ENCODE results near the gene PANK4.

The PANK4 gene

GRCh38 chr1:2498648-2499047 lies 27.7 kb downstream of the PANK4 start:
- H3K27ac Mint-ChIP-seq: no peak overlapping the region
- H3K4me3 Mint-ChIP-seq: no peak overlapping the region
- H3K27me3 Mint-ChIP-seq: no peaks in the 10 kb centered on the region
- H3K36me3 Mint-ChIP-seq (ENCODE audit: low read depth): no peaks in the 10 kb centered on the region
- H3K4me1 Mint-ChIP-seq (ENCODE audit: low read depth): peaks cover 22% of the 10 kb centered on the region
- no peak for DNase-seq
- H3K9me3 Mint-ChIP-seq: no peaks in the 10 kb centered on the region

GRCh38 chr1:2497891-2498290 lies 28.5 kb downstream of the PANK4 start:
- Mint-ChIP-seq H3K27ac (no peak overlapping the region), H3K4me3 (no peak overlapping the region), H3K36me3 (ENCODE audit: low read depth) (no peaks in the 10 kb centered on the region), H3K9me3 (no peaks in the 10 kb centered on the region), H3K27me3 (no peaks in the 10 kb centered on the region), H3K4me1 (ENCODE audit: low read depth) (peaks cover 29% of the 10 kb centered on the region)
- no peak for DNase-seq

GRCh38 chr1:2496746-2497145 lies 29.6 kb downstream of the PANK4 start:
- no peak for DNase-seq
- peaks cover 29% of the 10 kb centered on the region for H3K4me1 Mint-ChIP-seq (ENCODE audit: low read depth)
- no peaks in the 10 kb centered on the region for H3K36me3 Mint-ChIP-seq (ENCODE audit: low read depth)
- no peak overlapping the region for H3K27ac Mint-ChIP-seq
- H3K27me3 Mint-ChIP-seq: no peaks in the 10 kb centered on the region
- H3K9me3 Mint-ChIP-seq: no peaks in the 10 kb centered on the region
- no peak overlapping the region for H3K4me3 Mint-ChIP-seq

DNA sequence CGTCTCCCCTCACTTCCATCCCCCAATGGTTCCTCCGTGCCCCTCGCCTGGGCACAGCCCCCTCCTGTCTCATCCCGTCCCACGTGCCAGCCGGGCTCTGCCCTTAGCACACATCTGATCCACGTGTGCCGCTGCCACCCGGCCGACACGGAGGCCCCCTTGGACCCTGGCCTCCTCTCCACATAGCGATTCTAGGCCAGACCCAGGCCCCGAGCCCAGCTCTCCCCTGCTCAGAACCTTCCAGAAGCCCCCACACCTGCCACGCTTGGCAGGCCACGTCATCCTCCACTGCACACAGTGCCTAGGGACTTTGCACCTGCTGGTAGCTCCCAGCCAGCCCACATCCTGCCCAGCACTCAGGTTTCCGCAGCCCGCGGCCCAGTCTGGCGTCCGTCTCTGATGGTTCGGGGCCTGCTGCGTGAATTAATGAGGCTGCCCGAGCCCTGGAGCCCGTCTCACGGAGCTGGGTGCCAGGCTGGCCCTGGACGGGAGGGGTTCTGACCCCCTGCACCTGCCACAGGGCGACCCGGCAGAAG lies 30.2 kb downstream of the PANK4 start:
- no peak overlapping the region for H3K27ac Mint-ChIP-seq
- H3K4me3 Mint-ChIP-seq: no peak overlapping the region
- DNase-seq: no peak
- H3K9me3 Mint-ChIP-seq: no peaks in the 10 kb centered on the region
- H3K4me1 Mint-ChIP-seq (ENCODE audit: low read depth): peaks cover 29% of the 10 kb centered on the region
- H3K36me3 Mint-ChIP-seq (ENCODE audit: low read depth): no peaks in the 10 kb centered on the region
- H3K27me3 Mint-ChIP-seq: no peaks in the 10 kb centered on the region

- Mint-ChIP-seq H3K4me1 (ENCODE audit: low read depth) (peaks cover 29% of the 10 kb centered on the region), H3K4me3 (no peak overlapping the region), H3K27ac (no peak overlapping the region), H3K9me3 (no peaks in the 10 kb centered on the region), H3K27me3 (no peaks in the 10 kb centered on the region), H3K36me3 (ENCODE audit: low read depth) (no peaks in the 10 kb centered on the region)
- no peak for DNase-seq
Observed at GRCh38 chr1:2495546-2495945, 30.9 kb downstream of the PANK4 start.

GRCh38 chr1:2495026-2495425 lies 31.4 kb downstream of the PANK4 start:
- no peaks in the 10 kb centered on the region for H3K36me3 Mint-ChIP-seq (ENCODE audit: low read depth)
- DNase-seq: no peak
- H3K9me3 Mint-ChIP-seq: no peaks in the 10 kb centered on the region
- peaks cover 24% of the 10 kb centered on the region for H3K4me1 Mint-ChIP-seq (ENCODE audit: low read depth)
- H3K4me3 Mint-ChIP-seq: no peak overlapping the region
- no peak overlapping the region for H3K27ac Mint-ChIP-seq
- H3K27me3 Mint-ChIP-seq: no peaks in the 10 kb centered on the region

DNA sequence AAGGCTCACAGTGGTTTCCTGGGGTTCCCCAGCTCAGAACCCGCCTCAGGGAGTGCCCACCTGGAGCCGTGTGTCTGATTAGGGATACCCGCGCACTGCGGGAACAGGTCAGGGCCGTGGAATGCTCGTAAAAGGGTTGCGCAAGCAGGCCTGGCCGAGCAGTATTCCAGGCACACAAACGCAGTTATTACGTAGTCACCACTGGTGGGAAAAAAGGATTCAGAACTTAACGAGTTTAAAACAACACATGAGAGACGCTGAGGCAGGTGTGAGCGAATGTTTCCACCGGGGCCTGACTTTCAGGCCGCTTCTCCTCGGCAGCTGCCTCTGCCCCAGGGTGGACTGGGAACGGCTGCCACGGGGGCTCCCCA lies 32.1 kb downstream of the PANK4 start:
- no peak overlapping the region for H3K4me3 Mint-ChIP-seq
- no peak overlapping the region for H3K27ac Mint-ChIP-seq
- no peaks in the 10 kb centered on the region for H3K9me3 Mint-ChIP-seq
- H3K36me3 Mint-ChIP-seq (ENCODE audit: low read depth): no peaks in the 10 kb centered on the region
- H3K4me1 Mint-ChIP-seq (ENCODE audit: low read depth): peaks cover 21% of the 10 kb centered on the region
- no peak for DNase-seq
- H3K27me3 Mint-ChIP-seq: no peaks in the 10 kb centered on the region

- H3K27me3 Mint-ChIP-seq: no peaks in the 10 kb centered on the region
- H3K27ac Mint-ChIP-seq: peak overlapping the region; percentile 55
- DNase-seq: no peak
- peaks cover 19% of the 10 kb centered on the region for H3K4me1 Mint-ChIP-seq (ENCODE audit: low read depth)
- H3K36me3 Mint-ChIP-seq (ENCODE audit: low read depth): peaks cover 4% of the 10 kb centered on the region
- H3K4me3 Mint-ChIP-seq: no peak overlapping the region
- H3K9me3 Mint-ChIP-seq: peaks cover 4% of the 10 kb centered on the region
Observed at GRCh38 chr1:2493691-2494322, 32.6 kb downstream of the PANK4 start.

DNA sequence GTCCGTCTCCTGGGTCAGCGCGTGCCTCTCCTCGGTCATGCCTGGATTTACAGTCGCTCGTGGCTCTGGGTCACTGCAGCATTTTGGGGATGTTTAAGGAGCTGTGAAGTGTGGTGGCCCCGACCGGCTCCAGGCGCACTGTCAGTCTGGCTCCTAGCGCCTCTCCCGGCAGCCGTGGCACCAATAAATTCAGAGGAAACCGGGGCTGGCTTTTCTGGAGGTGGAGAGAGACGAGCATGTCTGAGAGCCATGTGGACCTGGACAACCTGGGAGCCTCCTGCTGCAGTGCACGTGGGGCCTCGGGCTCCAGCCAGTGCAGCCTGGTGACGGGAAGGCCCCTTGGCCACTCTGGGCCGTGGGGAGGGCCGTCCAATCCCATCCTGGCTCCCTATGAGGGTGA lies 33.2 kb downstream of the PANK4 start:
- no peak for DNase-seq
- Mint-ChIP-seq H3K4me3 (no peak overlapping the region), H3K27ac (no peak overlapping the region), H3K27me3 (no peaks in the 10 kb centered on the region), H3K9me3 (peaks cover 7% of the 10 kb centered on the region), H3K4me1 (ENCODE audit: low read depth) (peaks cover 19% of the 10 kb centered on the region), H3K36me3 (ENCODE audit: low read depth) (peaks cover 8% of the 10 kb centered on the region)

- no peak for DNase-seq
- Mint-ChIP-seq H3K4me3 (no peak overlapping the region), H3K36me3 (ENCODE audit: low read depth) (peaks cover 12% of the 10 kb centered on the region), H3K27me3 (no peaks in the 10 kb centered on the region), H3K4me1 (ENCODE audit: low read depth) (peaks cover 19% of the 10 kb centered on the region), H3K27ac (no peak overlapping the region), H3K9me3 (peaks cover 9% of the 10 kb centered on the region)
Observed at GRCh38 chr1:2492091-2492490, 34.3 kb downstream of the PANK4 start.

DNA sequence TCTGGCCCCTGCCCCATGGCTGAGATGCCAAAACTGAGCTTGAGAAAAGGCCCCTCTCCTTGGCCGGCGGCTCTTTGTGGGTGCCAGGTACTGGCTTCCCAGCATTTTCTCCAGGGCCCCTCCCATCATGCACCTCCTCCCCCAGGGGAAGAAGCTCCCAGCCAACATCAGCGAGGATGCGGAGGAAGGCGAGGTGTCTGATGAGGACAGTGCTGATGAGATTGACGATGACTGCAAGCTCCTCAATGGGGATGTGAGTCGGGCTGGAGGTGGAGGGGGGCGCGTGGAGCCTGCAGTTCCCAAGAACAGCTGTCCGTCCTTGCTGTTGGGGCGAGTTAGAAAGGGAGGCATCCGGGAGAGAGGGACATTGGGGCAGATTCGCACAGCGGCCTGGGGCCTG lies 36.8 kb downstream of the PANK4 start:
- Mint-ChIP-seq H3K27ac (no peak overlapping the region), H3K4me1 (ENCODE audit: low read depth) (peaks cover 14% of the 10 kb centered on the region), H3K36me3 (ENCODE audit: low read depth) (peaks cover 12% of the 10 kb centered on the region), H3K9me3 (peaks cover 9% of the 10 kb centered on the region), H3K4me3 (no peak overlapping the region), H3K27me3 (no peaks in the 10 kb centered on the region)
- no peak for DNase-seq

GRCh38 chr1:2488688-2489087 lies 37.7 kb downstream of the PANK4 start:
- peaks cover 11% of the 10 kb centered on the region for H3K4me1 Mint-ChIP-seq (ENCODE audit: low read depth)
- no peaks in the 10 kb centered on the region for H3K27me3 Mint-ChIP-seq
- no peak for DNase-seq
- H3K9me3 Mint-ChIP-seq: peaks cover 9% of the 10 kb centered on the region
- no peak overlapping the region for H3K4me3 Mint-ChIP-seq
- no peak overlapping the region for H3K27ac Mint-ChIP-seq
- peaks cover 12% of the 10 kb centered on the region for H3K36me3 Mint-ChIP-seq (ENCODE audit: low read depth)

DNA sequence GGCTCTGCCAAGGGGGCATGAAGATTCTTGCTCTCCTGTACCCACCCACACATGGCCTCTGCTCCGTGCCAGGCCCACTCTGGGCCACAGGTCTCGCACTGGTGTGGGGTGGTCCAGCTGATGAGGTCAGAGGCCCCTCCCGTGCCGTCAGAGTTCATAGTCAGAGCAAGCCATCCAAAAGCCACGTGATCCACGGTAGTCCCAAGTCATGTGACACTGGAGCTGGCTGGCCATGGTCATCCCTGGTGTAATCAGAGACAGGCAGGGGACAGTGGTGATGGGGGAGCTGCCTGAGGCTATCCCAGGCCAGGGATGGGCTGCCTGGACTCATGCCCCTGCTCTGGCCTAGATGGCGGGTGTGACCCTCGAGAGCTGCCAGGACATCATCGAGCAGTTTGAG lies 39.8 kb downstream of the PANK4 start:
- Mint-ChIP-seq H3K36me3 (ENCODE audit: low read depth) (peaks cover 12% of the 10 kb centered on the region), H3K27me3 (no peaks in the 10 kb centered on the region), H3K4me3 (no peak overlapping the region)

DNA sequence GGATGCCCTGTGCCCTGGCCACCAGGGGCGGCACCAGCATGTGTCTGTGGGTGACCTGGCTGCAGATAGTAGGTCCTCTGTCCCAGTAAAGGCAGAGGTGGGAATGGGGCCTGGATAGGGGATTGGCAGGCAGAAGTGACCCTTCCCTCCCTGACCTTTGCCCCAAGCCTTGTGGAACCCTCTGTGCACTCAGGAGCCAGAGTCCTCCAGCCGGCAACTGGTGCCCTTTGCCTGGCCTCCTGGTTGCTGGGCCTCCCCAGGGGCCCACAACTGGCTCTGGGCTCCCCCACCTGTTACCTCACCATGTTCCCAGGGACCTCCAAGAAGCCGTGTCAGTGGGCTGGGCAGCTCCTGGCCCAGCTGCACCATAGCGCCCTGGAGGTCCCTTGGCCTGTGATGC lies 40.4 kb downstream of the PANK4 start:
- Mint-ChIP-seq H3K4me1 (ENCODE audit: low read depth) (peaks cover 4% of the 10 kb centered on the region), H3K9me3 (peaks cover 9% of the 10 kb centered on the region), H3K4me3 (no peak overlapping the region), H3K36me3 (ENCODE audit: low read depth) (peaks cover 12% of the 10 kb centered on the region), H3K27ac (no peak overlapping the region), H3K27me3 (no peaks in the 10 kb centered on the region)
- DNase-seq: no peak

More for the DNA sequence above, 39.8 kb downstream of the PANK4 start:
- H3K4me1 Mint-ChIP-seq (ENCODE audit: low read depth): peaks cover 4% of the 10 kb centered on the region
- no peak for DNase-seq
- H3K9me3 Mint-ChIP-seq: peaks cover 9% of the 10 kb centered on the region
- H3K27ac Mint-ChIP-seq: no peak overlapping the region

GRCh38 chr1:2483970-2484369 lies 42.4 kb downstream of the PANK4 start:
- DNase-seq: no peak
- Mint-ChIP-seq H3K4me3 (no peak overlapping the region), H3K9me3 (peaks cover 7% of the 10 kb centered on the region), H3K36me3 (ENCODE audit: low read depth) (peaks cover 9% of the 10 kb centered on the region), H3K27me3 (no peaks in the 10 kb centered on the region), H3K4me1 (ENCODE audit: low read depth) (peaks cover 4% of the 10 kb centered on the region), H3K27ac (no peak overlapping the region)

DNA sequence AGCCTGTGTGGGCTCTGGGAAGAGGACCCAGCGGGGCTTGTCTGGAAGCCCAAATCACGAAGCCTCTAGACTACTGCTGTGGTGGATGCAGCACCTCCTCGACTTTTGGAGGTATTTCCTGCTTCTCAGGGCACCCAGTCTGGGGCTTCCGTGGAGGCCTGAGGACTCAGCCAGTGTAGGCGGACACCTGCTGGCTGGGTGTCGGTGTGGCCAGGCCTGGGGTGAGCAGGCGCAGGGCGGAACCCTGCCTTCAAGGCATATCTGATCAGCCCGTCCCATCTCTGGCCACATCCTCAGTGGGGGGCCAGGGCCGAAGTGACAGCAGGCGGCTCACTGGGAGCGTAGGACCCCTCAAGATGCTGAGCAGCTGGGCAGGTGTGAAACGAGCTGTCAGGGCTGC lies 43.4 kb downstream of the PANK4 start:
- peaks cover 4% of the 10 kb centered on the region for H3K36me3 Mint-ChIP-seq (ENCODE audit: low read depth)
- H3K27ac Mint-ChIP-seq: no peak overlapping the region
- H3K4me1 Mint-ChIP-seq (ENCODE audit: low read depth): peaks cover 4% of the 10 kb centered on the region
- DNase-seq: no peak
- no peak overlapping the region for H3K4me3 Mint-ChIP-seq
- no peaks in the 10 kb centered on the region for H3K27me3 Mint-ChIP-seq
- peaks cover 2% of the 10 kb centered on the region for H3K9me3 Mint-ChIP-seq
